Measurements from ENCODE around the gene PGGHG.

PGGHG gene

GRCh38 chr11:270451-271318 lies 18.2 kb upstream of the PGGHG start:
- no peak for DNase-seq

DNA sequence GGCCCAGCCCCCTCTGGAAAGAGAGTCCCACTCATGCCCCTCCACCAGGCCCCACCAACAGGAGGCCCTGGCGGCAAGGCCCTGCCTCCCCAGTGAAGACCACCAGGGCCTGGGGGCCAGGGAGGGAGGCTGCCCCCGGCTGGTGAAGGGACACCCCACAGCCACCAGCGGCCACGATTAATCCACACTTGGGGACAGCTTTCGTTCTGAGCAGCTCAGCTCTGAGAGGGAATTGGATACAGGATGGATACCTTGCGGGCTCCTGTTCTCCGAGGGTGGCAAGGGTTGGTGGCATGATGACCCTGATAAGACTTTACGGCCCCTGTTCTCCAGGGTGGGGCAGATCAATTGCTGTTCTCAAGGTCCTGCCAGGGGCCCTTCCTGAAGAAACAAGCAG lies 17.6 kb upstream of the PGGHG start:
- no peak for DNase-seq

DNA sequence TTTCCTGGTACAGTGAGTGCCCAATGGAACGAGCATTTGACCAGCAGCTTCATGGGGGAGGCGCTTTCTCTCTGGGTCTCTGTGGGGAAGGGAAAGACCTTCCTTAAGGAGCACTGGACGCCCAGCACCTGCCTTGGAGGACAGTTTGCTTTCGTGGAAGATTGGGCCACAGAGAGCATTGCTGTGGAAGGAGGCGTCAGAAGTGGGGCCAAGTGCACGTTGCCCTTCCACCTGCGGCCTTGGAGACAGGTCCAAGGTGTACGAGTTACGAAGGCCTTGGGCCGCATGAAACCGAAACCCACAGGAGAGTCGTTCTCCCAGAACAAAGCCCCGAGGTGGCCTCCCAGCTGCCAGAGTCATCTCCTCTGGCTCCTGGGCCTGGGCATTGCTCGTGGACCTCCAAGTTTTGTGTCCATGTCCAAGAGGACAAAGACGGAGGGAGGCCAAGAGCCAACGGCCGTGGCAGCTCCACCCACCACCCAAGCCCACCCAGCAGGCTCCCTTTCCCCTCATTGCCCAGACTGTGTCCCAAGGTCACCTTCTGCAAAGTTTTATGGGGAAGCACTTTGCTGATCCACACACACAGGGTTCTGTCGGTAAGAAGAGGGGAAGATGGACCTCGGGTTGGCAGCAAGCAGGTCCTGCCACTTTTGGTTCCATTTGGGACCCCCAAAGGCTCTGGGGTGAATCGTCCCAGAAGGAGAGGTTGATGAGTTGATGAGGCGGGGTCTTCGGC lies 16.6 kb upstream of the PGGHG start:
- DNase-seq = no peak

GRCh38 chr11:272931-273198 lies 16.1 kb upstream of the PGGHG start:
- no peak for DNase-seq

- DNase-seq = no peak
Measured at GRCh38 chr11:276219-276618, 12.7 kb upstream of the PGGHG start.

DNA sequence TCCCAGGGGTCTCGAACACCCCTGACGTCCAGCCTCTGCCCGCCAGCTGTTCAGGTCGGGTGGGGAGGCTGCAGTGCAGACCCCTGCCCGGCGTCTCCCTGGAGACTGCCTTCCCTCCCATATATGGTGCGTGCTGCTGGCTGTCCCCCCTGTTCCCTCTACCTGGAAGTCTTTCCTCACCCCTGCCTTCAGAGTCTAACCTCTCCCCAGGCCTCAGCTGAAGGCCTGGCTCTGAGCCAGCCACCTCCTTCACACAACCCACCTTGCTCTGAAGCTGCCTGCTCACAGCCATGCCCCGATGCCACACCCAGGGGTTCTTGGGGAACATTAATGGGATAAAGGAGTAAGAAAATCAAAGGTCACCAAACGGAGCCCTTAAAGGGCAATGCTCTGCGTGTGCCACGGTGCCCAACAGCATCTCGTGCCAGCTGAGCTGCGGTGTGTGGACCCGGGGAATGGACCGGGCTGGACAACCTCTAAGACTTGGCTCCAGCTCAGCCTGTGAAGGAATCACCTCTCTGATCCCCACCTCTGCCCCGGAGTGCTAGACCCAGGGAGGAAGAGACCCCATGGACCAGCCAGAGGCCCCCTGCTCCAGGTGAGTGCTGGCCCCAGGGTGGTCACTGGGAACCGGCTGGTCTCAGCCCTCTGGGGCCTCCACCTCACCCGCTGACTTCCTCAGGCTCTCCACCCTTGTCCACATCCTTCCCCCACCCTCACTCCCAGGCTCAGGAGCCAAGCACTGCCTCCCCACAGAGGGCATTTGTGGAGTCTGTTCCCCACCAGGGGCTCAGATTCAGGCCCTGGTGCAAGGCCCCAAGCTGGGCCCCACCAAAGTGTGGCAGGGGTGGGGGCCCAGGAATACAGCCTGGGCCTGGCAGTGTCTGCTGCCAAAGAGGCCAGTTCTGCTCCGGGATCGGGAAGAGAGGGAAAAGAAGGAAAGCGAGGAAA lies 10.7 kb upstream of the PGGHG start, which contains the start of gene NLRP6:
Gene NLRP6, plus strand, starts transcription at position 407 of the 951 bp plus-strand sequence. Its CDS starts 163 bp downstream, at position 570.
- DNase-seq = no peak

GRCh38 chr11:279040-279965 lies 9.6 kb upstream of the PGGHG start:
- no peak for DNase-seq

- DNase-seq = peak; percentile 49 to 57
Measured at GRCh38 chr11:279966-280705, 8.8 kb upstream of the PGGHG start.

- DNase-seq = peak; percentile 37 to 50
Measured at GRCh38 chr11:280706-281485, 8.0 kb upstream of the PGGHG start.

GRCh38 chr11:281486-282161 lies 7.3 kb upstream of the PGGHG start:
- DNase-seq = no peak

DNA sequence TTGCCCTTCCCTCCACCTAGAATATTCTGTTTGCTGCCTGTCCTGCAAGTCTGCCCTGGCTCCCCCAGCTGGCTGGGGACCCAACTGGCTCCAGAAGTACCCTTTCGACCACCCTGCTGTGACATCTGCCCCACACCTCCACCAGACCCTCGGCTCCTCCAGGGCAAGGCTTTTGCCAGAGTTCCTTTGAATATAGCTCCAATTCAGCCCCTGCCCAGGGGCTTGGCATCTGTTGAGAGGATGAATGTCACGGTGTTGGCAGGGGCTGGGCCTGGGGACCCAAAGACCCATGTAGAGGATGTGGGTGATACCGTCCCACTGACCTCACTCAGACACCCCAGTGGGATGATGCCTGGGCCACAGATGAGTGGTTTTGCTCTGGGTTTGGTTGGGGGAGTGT lies 6.8 kb upstream of the PGGHG start:
- no peak for DNase-seq

DNA sequence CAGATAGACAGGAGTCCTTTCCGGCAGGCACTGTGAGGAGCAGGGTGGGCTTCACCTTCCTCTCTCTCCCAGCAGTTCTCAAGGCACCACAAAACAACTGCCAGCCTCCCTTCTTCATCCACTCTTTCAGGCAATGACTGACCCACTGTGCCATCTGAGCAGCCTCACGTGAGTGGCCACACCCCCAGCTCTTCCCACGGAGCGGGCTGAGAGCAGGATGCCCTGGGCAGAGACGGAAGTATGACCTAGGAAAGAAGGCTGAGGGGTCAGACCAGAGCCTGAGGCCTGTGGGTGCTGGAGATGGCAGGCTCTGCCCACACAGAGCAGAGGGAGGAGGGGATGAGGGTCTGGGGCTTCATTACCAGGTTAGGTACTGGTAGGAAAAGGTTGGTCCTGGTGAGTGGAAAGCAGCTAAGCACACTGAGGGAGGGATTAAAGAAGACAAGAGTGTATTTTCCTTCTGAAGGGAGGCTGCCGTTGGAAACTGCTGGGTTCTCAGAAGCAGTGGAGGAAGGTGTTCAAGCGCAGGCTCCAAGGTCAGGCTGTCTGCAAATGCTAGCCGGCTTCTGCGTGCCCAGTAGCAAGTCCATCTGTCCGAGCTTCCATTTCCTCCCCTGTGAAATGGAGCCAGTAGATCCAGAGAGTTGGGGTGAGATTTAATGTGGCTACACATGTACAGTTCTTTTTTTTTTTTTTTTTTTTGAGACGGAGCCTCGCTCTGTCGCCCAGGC lies 6.1 kb upstream of the PGGHG start:
- no peak for DNase-seq

GRCh38 chr11:283405-284104 lies 5.4 kb upstream of the PGGHG start:
- no peak for DNase-seq

- no peak for DNase-seq
Measured at GRCh38 chr11:284105-285020, 4.6 kb upstream of the PGGHG start.

DNA sequence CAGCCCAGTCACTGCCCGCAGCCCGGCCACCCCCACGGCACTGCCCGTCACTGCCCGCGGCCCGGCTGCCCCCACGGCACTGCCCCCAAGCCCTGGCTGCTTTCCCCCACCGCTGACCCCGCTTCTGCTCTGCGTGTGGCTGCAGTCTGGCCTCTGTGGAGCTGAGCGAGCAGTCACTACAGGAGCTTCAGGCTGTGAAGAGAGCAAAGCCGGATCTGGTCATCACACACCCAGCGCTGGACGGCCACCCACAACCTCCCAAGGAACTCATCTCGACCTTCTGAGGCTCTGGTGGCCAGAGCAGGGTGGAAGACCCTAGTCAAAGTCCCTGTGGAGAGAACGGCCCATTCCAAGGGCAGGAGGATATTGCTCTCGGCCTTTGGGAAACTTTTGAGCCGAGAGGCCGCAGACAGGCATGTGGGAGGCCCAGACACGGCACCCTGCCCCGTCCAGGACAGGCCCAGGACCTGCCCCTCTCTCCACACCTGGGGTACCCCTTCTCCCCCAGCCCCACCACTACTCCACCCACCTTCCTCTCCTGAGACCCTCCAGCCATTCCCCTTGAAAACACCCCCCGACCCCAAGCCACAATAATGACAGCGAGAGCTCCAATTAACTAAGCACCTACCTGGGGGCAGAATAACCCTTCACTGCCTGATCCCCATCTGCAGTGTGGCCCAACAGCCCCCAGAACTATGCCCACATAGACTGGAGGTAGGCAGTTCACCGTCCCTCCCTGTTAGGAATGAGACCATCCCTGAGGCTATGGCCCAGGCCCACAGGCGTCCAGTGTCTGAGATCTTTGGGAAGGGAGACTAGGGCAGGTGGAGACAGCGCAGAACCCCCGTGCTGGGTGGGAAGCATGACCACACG lies 3.7 kb upstream of the PGGHG start:
- no peak for DNase-seq

- DNase-seq = no peak
Measured at GRCh38 chr11:285894-286220, 3.1 kb upstream of the PGGHG start.

All from CD4-positive, alpha-beta T cell treated with Interleukin-1 beta for 1 hour (primary cell).